HepG2 (cell line): ENCODE results near the gene CASKIN1. TPM values are rescaled to one million over a fixed set of nuclear protein-coding genes. Genes with fewer than 3 reads are reported as not detected.

ENCODE experiments used
- AGO2 ChIP-seq: fragments of 200-400 bp; formaldehyde crosslinking; optimal IDR thresholded peaks from 2 replicates; pipeline ENCODE3; 2017; ENCODE audit warnings: mild to moderate bottlenecking, low read depth, low read length, moderate library complexity
- CHCHD3 ChIP-seq: sonication (generic); formaldehyde crosslinking; IDR thresholded peaks from 2 replicates; pipeline ENCODE4 v1.8.0; 2022; ENCODE audit warnings: mild to moderate bottlenecking, missing genetic modification reagents, moderate library complexity
- HDAC2 ChIP-seq: sonication (generic); formaldehyde crosslinking; IDR thresholded peaks from 2 replicates; pipeline ENCODE4 v1.4.0; 2020; ENCODE audit warnings: missing genetic modification reagents
- IKZF1 ChIP-seq: fragments of 450-650 bp; IDR thresholded peaks from 2 replicates; pipeline ENCODE4 v1.7.1; 2016
- MAX ChIP-seq: IDR thresholded peaks from 2 replicates; pipeline ENCODE4 v1.6.1; 2012; ENCODE audit warnings: inconsistent platforms
- MIER2 ChIP-seq: IDR thresholded peaks from 2 replicates; pipeline ENCODE4 v1.6.1; 2016; ENCODE audit warnings: missing biosample characterization, missing genetic modification reagents
- NCOA5 ChIP-seq: sonication (generic); formaldehyde crosslinking; IDR thresholded peaks from 2 replicates; pipeline ENCODE4 v1.4.0; 2020; ENCODE audit warnings: missing genetic modification reagents
- NR3C1 ChIP-seq: sonication (generic); formaldehyde crosslinking; IDR thresholded peaks from 2 replicates; pipeline ENCODE4 v1.4.0; 2020; ENCODE audit warnings: missing genetic modification reagents
- PITX1 ChIP-seq: sonication (generic); formaldehyde crosslinking; IDR thresholded peaks from 2 replicates; pipeline ENCODE4 v1.5.1; 2020; ENCODE audit warnings: mild to moderate bottlenecking, missing genetic modification reagents
- ZFP82 ChIP-seq: sonication (generic); formaldehyde crosslinking; IDR thresholded peaks from 2 replicates; pipeline ENCODE4 v1.5.1; 2020; ENCODE audit warnings: mild to moderate bottlenecking, missing genetic modification reagents, borderline replicate concordance
- ZNF558 ChIP-seq: sonication (generic); formaldehyde crosslinking; IDR thresholded peaks from 2 replicates; pipeline ENCODE4 v1.9.0; 2022; ENCODE audit warnings: mild to moderate bottlenecking, missing genetic modification reagents, borderline replicate concordance
- ZNF574 ChIP-seq: sonication (generic); formaldehyde crosslinking; IDR thresholded peaks from 2 replicates; pipeline ENCODE4 v1.4.0; 2020; ENCODE audit warnings: missing genetic modification reagents
- ZNF768 ChIP-seq: sonication (generic); formaldehyde crosslinking; IDR thresholded peaks from 2 replicates; pipeline ENCODE4 v1.4.0; 2020; ENCODE audit warnings: missing genetic modification reagents
- ZNF891 ChIP-seq: sonication (generic); formaldehyde crosslinking; IDR thresholded peaks from 2 replicates; pipeline ENCODE4 v1.5.0; 2020; ENCODE audit warnings: mild to moderate bottlenecking, missing genetic modification reagents
- polyA plus RNA-seq, 8 experiments: library from polyadenylated mRNA; depleted of rRNA in 3 of 8; stranded (reverse) in 7 of 8; unstranded in 1 of 8; fragments of >200 nt; fragmentation: Illumina TruSeq in 4 of 8; extraction: Trizol in 4 of 8; gene quantifications; 2 replicates each; pipeline versions ENCODE4 v1.2.1 to v1.2.3, GENCODE V29; 2011 to 2016; ENCODE audit warnings: low read depth in 4 of 8, missing spikeins in 1 of 8, mixed read lengths in 1 of 8; ENCODE audit not compliant: insufficient read depth in 1 of 8
- total RNA-seq, 5 experiments: library from RNA; depleted of rRNA; stranded (reverse); fragments of >200 nt; fragmentation: Illumina TruSeq; extraction: Trizol; gene quantifications; 2 replicates each; pipeline ENCODE4 v1.2.3, GENCODE V29; 2016; ENCODE audit warnings: low read depth in 1 of 5
- TF ChIP-seq, protein P1 (sequence below): sonication (generic); formaldehyde crosslinking; IDR thresholded peaks from 2 replicates; pipeline ENCODE4 v1.8.0; 2022; ENCODE audit warnings: low read depth, missing genetic modification reagents
- TF ChIP-seq, protein P2 (sequence below): sonication (generic); formaldehyde crosslinking; IDR thresholded peaks from 2 replicates; pipeline ENCODE4 v1.4.0; 2020; ENCODE audit warnings: missing genetic modification reagents, mild to moderate bottlenecking, borderline replicate concordance
- TF ChIP-seq, protein P3 (sequence below): conservative IDR thresholded peaks from 2 replicates; pipeline ENCODE4 v1.6.1; 2018; ENCODE audit warnings: missing genetic modification reagents
- TF ChIP-seq, protein P4 (sequence below): sonication (generic); formaldehyde crosslinking; IDR thresholded peaks from 2 replicates; pipeline ENCODE4 v1.8.1; 2023; ENCODE audit warnings: mild to moderate bottlenecking, inconsistent platforms, moderate library complexity, missing genetic modification reagents, borderline replicate concordance

Gene CASKIN1
- total and polyA plus RNA-seq, 2 of the 13 experiments (the other 11 are each of a cell fraction or from before 2014, with no cell fraction given), result 1.2 to 2.2 TPM

DNA sequence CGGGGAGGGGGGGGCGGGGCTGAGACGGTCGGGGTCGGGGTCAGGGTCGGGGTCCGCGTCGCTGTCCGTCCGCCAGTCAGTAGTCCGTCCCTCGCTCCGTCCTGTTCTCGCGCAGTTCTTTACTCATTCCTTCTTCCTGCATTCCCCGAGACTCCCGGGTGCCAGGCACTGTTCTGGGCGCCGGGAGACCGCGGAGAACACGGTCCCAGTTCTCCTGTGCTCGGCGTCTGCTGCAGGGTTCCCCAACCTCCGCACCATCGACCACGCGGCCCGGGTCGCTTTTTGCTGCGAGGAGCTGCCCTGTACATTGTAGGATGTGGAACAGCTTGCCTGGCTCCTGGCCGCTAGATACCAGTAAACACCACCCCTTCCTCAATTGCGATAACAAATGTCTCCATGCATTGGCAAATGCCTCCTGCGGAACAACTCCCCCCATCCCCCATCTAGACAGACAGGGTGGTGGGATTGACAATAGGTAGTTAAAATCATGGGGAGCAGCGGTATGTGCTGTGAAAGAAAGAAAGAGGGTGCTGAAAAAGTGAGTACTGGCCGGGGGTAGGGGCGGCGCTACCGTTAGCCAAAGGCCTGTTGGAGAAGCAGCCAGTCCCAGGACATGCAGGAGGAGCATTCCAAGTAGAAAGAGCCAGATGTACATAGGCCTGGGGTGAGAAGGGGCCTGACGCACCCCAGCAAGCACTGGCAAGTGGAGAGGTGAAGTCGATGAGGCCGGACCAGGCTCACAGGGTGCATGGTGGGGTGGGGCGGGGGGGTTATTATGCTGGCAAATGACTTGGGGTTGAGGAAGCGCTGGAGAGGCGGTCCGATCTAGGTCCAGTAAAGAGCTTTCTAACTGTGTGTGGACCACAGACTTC, 40.2 kb downstream of the CASKIN1 start (continued):
- 0 out of 2 replicates have a peak, but pooled peaks have one; percentile 12 for TF ChIP-seq ZNF574 (CRISPR knock-in tag)
- TF ChIP-seq NR3C1 (CRISPR knock-in tag), result no peak
- TF ChIP-seq, protein P1, sequence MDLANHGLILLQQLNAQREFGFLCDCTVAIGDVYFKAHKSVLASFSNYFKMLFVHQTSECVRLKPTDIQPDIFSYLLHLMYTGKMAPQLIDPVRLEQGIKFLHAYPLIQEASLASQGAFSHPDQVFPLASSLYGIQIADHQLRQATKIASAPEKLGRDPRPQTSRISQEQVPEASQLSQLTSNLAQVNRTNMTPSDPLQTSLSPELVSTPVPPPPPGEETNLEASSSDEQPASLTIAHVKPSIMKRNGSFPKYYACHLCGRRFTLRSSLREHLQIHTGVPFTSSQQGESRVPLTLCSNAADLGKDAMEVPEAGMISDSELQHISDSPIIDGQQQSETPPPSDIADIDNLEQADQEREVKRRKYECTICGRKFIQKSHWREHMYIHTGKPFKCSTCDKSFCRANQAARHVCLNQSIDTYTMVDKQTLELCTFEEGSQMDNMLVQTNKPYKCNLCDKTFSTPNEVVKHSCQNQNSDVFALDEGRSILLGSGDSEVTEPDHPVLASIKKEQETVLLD (CRISPR knock-in tag), result no peak
- 0 out of 2 replicates have a peak, but pooled peaks have one; percentile 32 for TF ChIP-seq ZFP82 (CRISPR knock-in tag)
- TF ChIP-seq CHCHD3, result no peak
- TF ChIP-seq ZNF768 (CRISPR knock-in tag), result no peak; the same call in 1 of the 2 replicates
- no peak for TF ChIP-seq NCOA5 (CRISPR knock-in tag)
- TF ChIP-seq IKZF1, result no peak
- TF ChIP-seq AGO2, result peak; percentile 29
- no peak for TF ChIP-seq PITX1
- TF ChIP-seq, protein P2, sequence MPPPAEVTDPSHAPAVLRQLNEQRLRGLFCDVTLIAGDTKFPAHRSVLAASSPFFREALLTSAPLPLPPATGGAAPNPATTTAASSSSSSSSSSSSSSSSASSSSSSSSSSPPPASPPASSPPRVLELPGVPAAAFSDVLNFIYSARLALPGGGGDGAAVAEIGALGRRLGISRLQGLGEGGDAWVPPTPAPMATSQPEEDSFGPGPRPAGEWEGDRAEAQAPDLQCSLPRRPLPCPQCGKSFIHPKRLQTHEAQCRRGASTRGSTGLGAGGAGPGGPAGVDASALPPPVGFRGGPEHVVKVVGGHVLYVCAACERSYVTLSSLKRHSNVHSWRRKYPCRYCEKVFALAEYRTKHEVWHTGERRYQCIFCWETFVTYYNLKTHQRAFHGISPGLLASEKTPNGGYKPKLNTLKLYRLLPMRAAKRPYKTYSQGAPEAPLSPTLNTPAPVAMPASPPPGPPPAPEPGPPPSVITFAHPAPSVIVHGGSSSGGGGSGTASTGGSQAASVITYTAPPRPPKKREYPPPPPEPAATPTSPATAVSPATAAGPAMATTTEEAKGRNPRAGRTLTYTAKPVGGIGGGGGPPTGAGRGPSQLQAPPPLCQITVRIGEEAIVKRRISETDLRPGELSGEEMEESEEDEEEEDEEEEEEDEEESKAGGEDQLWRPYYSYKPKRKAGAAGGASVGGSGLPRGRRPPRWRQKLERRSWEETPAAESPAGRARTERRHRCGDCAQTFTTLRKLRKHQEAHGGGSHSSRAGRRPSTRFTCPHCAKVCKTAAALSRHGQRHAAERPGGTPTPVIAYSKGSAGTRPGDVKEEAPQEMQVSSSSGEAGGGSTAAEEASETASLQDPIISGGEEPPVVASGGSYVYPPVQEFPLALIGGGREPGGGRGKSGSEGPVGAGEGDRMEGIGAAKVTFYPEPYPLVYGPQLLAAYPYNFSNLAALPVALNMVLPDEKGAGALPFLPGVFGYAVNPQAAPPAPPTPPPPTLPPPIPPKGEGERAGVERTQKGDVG (CRISPR knock-in tag), result no peak
- TF ChIP-seq MAX, result no peak; the same call in none of the 2 replicates
- TF ChIP-seq, protein P3, sequence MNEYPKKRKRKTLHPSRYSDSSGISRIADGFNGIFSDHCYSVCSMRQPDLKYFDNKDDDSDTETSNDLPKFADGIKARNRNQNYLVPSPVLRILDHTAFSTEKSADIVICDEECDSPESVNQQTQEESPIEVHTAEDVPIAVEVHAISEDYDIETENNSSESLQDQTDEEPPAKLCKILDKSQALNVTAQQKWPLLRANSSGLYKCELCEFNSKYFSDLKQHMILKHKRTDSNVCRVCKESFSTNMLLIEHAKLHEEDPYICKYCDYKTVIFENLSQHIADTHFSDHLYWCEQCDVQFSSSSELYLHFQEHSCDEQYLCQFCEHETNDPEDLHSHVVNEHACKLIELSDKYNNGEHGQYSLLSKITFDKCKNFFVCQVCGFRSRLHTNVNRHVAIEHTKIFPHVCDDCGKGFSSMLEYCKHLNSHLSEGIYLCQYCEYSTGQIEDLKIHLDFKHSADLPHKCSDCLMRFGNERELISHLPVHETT, result no peak
- no peak for TF ChIP-seq MIER2 (CRISPR knock-in tag)
- TF ChIP-seq ZNF558 (CRISPR knock-in tag), result no peak
- TF ChIP-seq, protein P4, sequence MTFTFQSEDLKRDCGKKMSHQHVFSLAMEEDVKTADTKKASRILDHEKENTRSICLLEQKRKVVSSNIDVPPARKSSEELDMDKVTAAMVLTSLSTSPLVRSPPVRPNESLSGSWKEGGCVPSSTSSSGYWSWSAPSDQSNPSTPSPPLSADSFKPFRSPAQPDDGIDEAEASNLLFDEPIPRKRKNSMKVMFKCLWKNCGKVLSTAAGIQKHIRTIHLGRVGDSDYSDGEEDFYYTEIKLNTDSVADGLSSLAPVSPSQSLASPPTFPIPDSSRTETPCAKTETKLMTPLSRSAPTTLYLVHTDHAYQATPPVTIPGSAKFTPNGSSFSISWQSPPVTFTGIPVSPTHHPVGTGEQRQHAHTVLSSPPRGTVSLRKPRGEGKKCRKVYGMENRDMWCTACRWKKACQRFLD (CRISPR knock-in tag), result no peak
- TF ChIP-seq HDAC2 (CRISPR knock-in tag), result no peak
- 0 out of 2 replicates have a peak, but pooled peaks have one; percentile 32 for TF ChIP-seq ZNF891 (CRISPR knock-in tag)
